Neuronal stem cell (in vitro differentiated cells): ENCODE data around the gene ZBTB24.

ENCODE experiments used
- DNase-seq: peaks from one replicate; pipeline ENCODE4 v3.0.0-alpha.2; 2013; ENCODE audit warnings: low spot score
- H2AFZ ChIP-seq: one replicate; pipeline ENCODE4 v1.6.1; 2013; ENCODE audit warnings: mild to moderate bottlenecking, low read length, inconsistent platforms
- H2AK5ac ChIP-seq: 2 replicates; pipeline ENCODE4 v1.6.1; 2013; ENCODE audit warnings: low read depth, mild to moderate bottlenecking, inconsistent platforms, low read length, moderate library complexity, mixed read lengths
- H2BK120ac ChIP-seq: 2 replicates; pipeline ENCODE4 v1.6.1; 2013; ENCODE audit warnings: low read depth, mild to moderate bottlenecking, inconsistent platforms, low read length, moderate library complexity, mixed read lengths
- H2BK12ac ChIP-seq: one replicate; pipeline ENCODE4 v1.6.1; 2013; ENCODE audit warnings: low read length, inconsistent platforms
- H2BK15ac ChIP-seq: 2 replicates; pipeline ENCODE4 v1.6.1; 2013; ENCODE audit warnings: mild to moderate bottlenecking, low read length, inconsistent platforms, mixed read lengths
- H2BK5ac ChIP-seq: one replicate; pipeline ENCODE4 v1.6.1; 2013; ENCODE audit warnings: inconsistent platforms, mild to moderate bottlenecking, low read length, moderate library complexity
- H3K14ac ChIP-seq: one replicate; pipeline ENCODE4 v1.6.1; 2013; ENCODE audit warnings: low read length, inconsistent platforms
- H3K18ac ChIP-seq: 2 replicates; pipeline ENCODE4 v1.6.1; 2013; ENCODE audit warnings: low read length, inconsistent platforms
- H3K23ac ChIP-seq: 2 replicates; pipeline ENCODE4 v1.6.1; 2013; ENCODE audit warnings: low read depth, mild to moderate bottlenecking, mixed read lengths, low read length, inconsistent platforms; ENCODE audit not compliant: poor library complexity
- H3K27ac ChIP-seq: replicated peaks from 3 replicates; pipeline ENCODE4 v1.5.1; 2013; ENCODE audit warnings: low read length, inconsistent platforms
- H3K27me3 ChIP-seq, 3 experiments: 2 replicates each; pipeline ENCODE4 v1.6.1; 2013; ENCODE audit warnings: low read length in 3 of 3, mild to moderate bottlenecking in 2 of 3, inconsistent platforms in 1 of 3, low read depth in 1 of 3, mixed read lengths in 1 of 3, moderate library complexity in 1 of 3; ENCODE audit not compliant: control insufficient read depth in 3 of 3, insufficient read depth in 3 of 3
- H3K36me3 ChIP-seq, 2 donors: replicated peaks in 1 of 2; 2 replicates each; pipeline ENCODE4 v1.6.1; 2013; ENCODE audit warnings: low read length in 2 of 2; ENCODE audit not compliant: control insufficient read depth in 2 of 2, insufficient read depth in 2 of 2
- H3K4ac ChIP-seq: 2 replicates; pipeline ENCODE4 v1.6.1; 2013; ENCODE audit warnings: inconsistent platforms, mild to moderate bottlenecking, low read length, moderate library complexity
- H3K4me1 ChIP-seq, 2 donors: 1 replicate in 1 of 2; 2 replicates in 1 of 2; pipeline ENCODE4 v1.6.1; 2013; ENCODE audit warnings: low read length in 2 of 2, low read depth in 1 of 2; ENCODE audit not compliant: control insufficient read depth in 2 of 2, insufficient read depth in 1 of 2
- H3K4me2 ChIP-seq: one replicate; pipeline ENCODE4 v1.6.1; 2013; ENCODE audit warnings: mild to moderate bottlenecking, low read length, inconsistent platforms; ENCODE audit not compliant: insufficient read depth, poor library complexity, severe bottlenecking
- H3K4me3 ChIP-seq, 2 donors: 2 replicates each; pipeline ENCODE4 v1.5.1; 2013; ENCODE audit warnings: low read length in 2 of 2, mild to moderate bottlenecking in 2 of 2, inconsistent platforms in 1 of 2, moderate library complexity in 1 of 2
- H3K79me1 ChIP-seq: one replicate; pipeline ENCODE4 v1.6.1; 2013; ENCODE audit warnings: low read depth, mild to moderate bottlenecking, inconsistent platforms, low read length, moderate library complexity
- H3K9ac ChIP-seq: one replicate; pipeline ENCODE4 v1.6.1; 2013; ENCODE audit warnings: mild to moderate bottlenecking, low read depth, low read length, inconsistent platforms; ENCODE audit not compliant: poor library complexity
- H3K9me3 ChIP-seq, 2 donors: replicated peaks in 1 of 2; 2 replicates each; pipeline versions ENCODE3 to v1.6.1; 2013; ENCODE audit warnings: low read length in 2 of 2, mild to moderate bottlenecking in 2 of 2, inconsistent platforms in 1 of 2, low read depth in 1 of 2, mixed read lengths in 1 of 2, moderate library complexity in 1 of 2; ENCODE audit not compliant: control insufficient read depth in 2 of 2, insufficient read depth in 1 of 2
- H4K8ac ChIP-seq: one replicate; pipeline ENCODE4 v1.6.1; 2013; ENCODE audit warnings: low read depth, mild to moderate bottlenecking, inconsistent platforms, low read length, moderate library complexity
- H4K91ac ChIP-seq: one replicate; pipeline ENCODE4 v1.6.1; 2013; ENCODE audit warnings: low read length, low read depth, mild to moderate bottlenecking, inconsistent platforms; ENCODE audit not compliant: poor library complexity
- WGBS, 2 donors: extraction: QIAGEN DNeasy Blood & Tissue Kit; methylation state at CpG; one replicate each; pipeline ENCODE4 v1.1.7; 2013; ENCODE audit warnings: missing lambda C conversion rate in 2 of 2, mixed read lengths in 1 of 2; ENCODE audit not compliant: insufficient read length in 2 of 2, insufficient replicate concordance in 1 of 2; ENCODE audit errors: extremely low coverage in 2 of 2; 5-methylcytosine and 5-hydroxymethylcytosine counted together

Gene ZBTB24

DNA sequence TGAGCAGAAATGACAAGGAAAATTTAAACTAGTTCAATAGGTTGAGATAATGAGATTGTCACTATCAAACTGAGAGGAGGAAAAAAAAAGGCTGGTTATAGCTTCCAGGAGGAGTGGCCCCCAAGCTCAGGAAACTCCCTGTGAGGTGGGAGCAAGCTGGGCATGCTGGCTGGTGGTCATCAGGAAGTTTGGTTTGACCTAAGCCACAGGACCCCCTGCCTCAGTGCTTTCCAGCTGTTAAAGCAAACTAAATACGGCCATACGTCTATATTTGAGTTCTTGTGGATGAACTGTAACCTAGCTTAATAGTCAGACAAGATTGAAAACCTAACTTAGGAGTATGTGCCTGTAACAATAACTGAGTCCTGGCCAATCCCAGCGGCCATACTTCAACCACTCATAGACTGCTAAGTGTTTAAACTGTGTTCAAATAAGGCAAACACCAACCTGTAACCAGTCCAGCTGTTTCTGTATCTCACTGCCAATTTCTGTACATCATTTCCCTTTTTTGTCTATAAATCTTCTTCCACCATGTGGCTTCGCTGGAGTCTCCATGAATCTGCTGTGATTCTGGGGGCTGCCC is 24.6 kb upstream of the ZBTB24 start:
- peak overlapping the region; percentile 16 for H3K27ac ChIP-seq
- no peak overlapping the region for H3K23ac ChIP-seq
- no peak overlapping the region for H2BK15ac ChIP-seq
- H3K14ac ChIP-seq, result no peak overlapping the region
- H4K8ac ChIP-seq, result no peak overlapping the region
- no peak for DNase-seq
- H3K4ac ChIP-seq, result no peak overlapping the region
- H3K4me1 ChIP-seq, result peaks cover 0 to 6% of the 10 kb centered on the region in 2 donors
- no peak overlapping the region for H2AFZ ChIP-seq
- no peak overlapping the region for H2AK5ac ChIP-seq
- H2BK120ac ChIP-seq, result no peak overlapping the region
- H4K91ac ChIP-seq, result no peak overlapping the region
- no peak overlapping the region for H3K9ac ChIP-seq
- H3K9me3 ChIP-seq, result peaks cover 0 to 5% of the 10 kb centered on the region in 2 donors
- H3K4me3 ChIP-seq, result no peak overlapping the region
- no CpG with 5 or more reads among the region's 4 CpGs for WGBS, 2 donors
- no peak overlapping the region for H3K18ac ChIP-seq
- H3K36me3 ChIP-seq, result no peaks in the 10 kb centered on the region
- no peaks in the 10 kb centered on the region for H3K79me1 ChIP-seq
- H2BK5ac ChIP-seq, result no peak overlapping the region
- H3K27me3 ChIP-seq, result peaks cover 0 to 4% (median 0%) of the 10 kb centered on the region in 3 experiments
- H3K4me2 ChIP-seq, result no peak overlapping the region
- H2BK12ac ChIP-seq, result no peak overlapping the region

DNA sequence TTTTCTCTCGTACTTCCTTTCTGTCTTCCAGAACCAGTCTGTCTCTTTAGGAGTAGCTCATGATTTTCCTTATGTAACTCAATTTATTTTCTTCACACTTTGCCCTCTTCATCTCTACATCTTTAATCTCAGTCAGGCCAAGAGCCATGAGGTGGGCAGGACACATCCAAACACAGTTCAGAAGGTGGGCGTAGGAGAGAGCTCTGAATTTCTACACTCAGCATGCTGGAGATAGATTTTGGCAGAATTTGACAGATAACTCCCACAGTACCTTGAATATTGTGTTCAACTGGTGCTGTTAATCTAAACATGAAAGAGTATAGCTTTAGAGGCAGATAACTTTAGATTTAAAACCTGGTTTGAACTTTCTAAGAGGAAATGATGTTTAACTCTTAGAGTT is 23.8 kb upstream of the ZBTB24 start:
- no peak overlapping the region for H3K18ac ChIP-seq
- H2BK15ac ChIP-seq, result no peak overlapping the region
- peaks cover 0 to 6% of the 10 kb centered on the region in 2 donors for H3K4me1 ChIP-seq
- no peak overlapping the region for H2BK5ac ChIP-seq
- H3K27ac ChIP-seq, result no peak overlapping the region
- DNase-seq, result no peak
- no peak overlapping the region for H2BK120ac ChIP-seq
- H3K36me3 ChIP-seq, result no peaks in the 10 kb centered on the region
- no peak overlapping the region for H3K4ac ChIP-seq
- no peaks in the 10 kb centered on the region for H3K79me1 ChIP-seq
- H3K9ac ChIP-seq, result no peak overlapping the region
- H4K8ac ChIP-seq, result no peak overlapping the region
- H3K4me3 ChIP-seq, result no peak overlapping the region
- H2AFZ ChIP-seq, result no peak overlapping the region
- H3K14ac ChIP-seq, result no peak overlapping the region
- H3K23ac ChIP-seq, result no peak overlapping the region
- peaks cover 0 to 4% (median 0%) of the 10 kb centered on the region in 3 experiments for H3K27me3 ChIP-seq
- H2BK12ac ChIP-seq, result no peak overlapping the region
- no peak overlapping the region for H2AK5ac ChIP-seq
- WGBS, 2 donors, result no CpG with 5 or more reads among the region's 2 CpGs
- H4K91ac ChIP-seq, result no peak overlapping the region
- no peak overlapping the region for H3K4me2 ChIP-seq
- peaks cover 0 to 5% of the 10 kb centered on the region in 2 donors for H3K9me3 ChIP-seq

DNA sequence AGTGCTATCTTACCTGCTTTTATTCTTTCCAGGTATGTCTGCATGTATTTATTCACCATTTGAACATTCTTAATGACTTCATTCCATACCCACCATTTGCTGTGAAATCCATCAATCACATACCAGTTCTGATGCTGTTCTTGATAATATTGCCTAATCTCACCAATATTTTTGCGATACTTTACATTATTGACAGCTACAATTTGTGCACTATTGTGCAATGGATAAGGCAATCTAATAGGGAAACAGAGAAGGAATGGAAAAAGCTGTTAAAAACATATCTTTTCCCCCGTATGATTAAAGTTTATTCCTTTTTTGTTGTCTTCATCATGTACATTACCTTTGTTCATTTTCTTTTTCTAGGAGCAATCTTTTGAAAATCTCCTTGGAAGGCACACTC is 23.3 kb upstream of the ZBTB24 start:
- Histone ChIP-seq H3K4me3 (no peak overlapping the region), H3K4me2 (no peak overlapping the region), H3K14ac (no peak overlapping the region), H2BK12ac (no peak overlapping the region), H3K4ac (no peak overlapping the region), H4K8ac (no peak overlapping the region), H3K4me1 (peaks cover 0 to 6% of the 10 kb centered on the region in 2 donors), H3K79me1 (no peaks in the 10 kb centered on the region), H3K36me3 (no peaks in the 10 kb centered on the region), H2AFZ (no peak overlapping the region), H3K23ac (no peak overlapping the region), H2BK120ac (no peak overlapping the region), H3K9me3 (peaks cover 0 to 5% of the 10 kb centered on the region in 2 donors), H2AK5ac (no peak overlapping the region), H2BK15ac (no peak overlapping the region), H3K27ac (no peak overlapping the region), H3K18ac (no peak overlapping the region), H3K9ac (no peak overlapping the region), H2BK5ac (no peak overlapping the region), H3K27me3 (peaks cover 0 to 4% (median 0%) of the 10 kb centered on the region in 3 experiments), H4K91ac (no peak overlapping the region)
- no CpG with 5 or more reads among the region's 2 CpGs for WGBS, 2 donors
- no peak for DNase-seq

DNA sequence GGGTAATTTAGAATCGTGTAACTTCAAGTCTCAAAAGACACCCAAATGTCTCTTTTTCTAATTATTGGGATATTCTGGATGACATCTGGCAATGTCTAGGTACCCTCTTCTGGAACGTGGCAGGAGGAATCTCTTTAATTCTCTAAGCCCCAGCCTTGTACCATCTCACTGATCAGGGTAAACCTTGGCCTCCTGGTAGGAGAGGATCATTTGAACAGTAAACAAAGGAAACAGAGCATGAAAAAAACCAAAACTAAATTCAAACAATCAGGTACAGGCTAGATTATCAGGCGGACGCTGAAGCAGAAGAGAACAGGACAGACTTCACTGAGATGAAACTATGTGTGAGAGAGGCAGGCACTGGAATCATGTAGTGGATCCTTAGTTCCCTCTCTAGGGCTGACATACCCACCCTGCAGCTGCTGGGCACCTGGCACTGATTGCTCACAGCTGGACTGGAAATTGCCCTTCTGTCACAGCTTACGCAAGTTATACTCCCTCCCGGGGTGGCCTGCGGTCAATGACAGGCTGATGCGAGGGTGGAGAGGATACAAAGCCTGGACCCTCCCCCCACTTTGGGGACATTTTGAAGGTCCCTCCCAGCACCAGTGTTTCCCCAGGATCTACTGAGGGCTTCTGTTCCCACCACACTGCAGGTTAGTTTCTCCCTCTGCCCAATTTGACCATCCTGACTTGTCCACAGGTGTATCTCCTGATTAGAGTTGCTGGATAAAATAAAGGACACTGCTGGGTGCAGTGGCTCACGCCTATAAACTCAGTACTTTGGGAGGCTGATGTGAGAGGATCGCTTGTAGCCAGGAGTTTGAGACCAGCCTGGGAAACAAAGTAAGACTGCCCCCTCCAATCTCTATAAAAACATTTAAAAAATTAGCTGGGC is 20.6 kb upstream of the ZBTB24 start:
- Histone ChIP-seq H3K9me3 (no peaks in the 10 kb centered on the region), H2BK120ac (no peak overlapping the region), H3K79me1 (no peaks in the 10 kb centered on the region), H2BK15ac (no peak overlapping the region), H4K91ac (no peak overlapping the region), H3K18ac (peak overlapping the region; percentile 72), H3K14ac (no peak overlapping the region), H2BK5ac (no peak overlapping the region), H3K27me3 (peaks cover 0 to 5% (median 0%) of the 10 kb centered on the region in 3 experiments), H2BK12ac (no peak overlapping the region), H3K9ac (no peak overlapping the region), H3K4ac (no peak overlapping the region), H3K4me2 (no peak overlapping the region), H2AFZ (no peak overlapping the region), H3K4me1 (peaks cover 0 to 4% of the 10 kb centered on the region in 2 donors), H3K27ac (no peak overlapping the region), H2AK5ac (no peak overlapping the region), H3K4me3 (no peak overlapping the region), H4K8ac (no peak overlapping the region), H3K23ac (no peak overlapping the region), H3K36me3 (no peaks in the 10 kb centered on the region)
- no peak for DNase-seq
- WGBS, 2 donors, result no CpG with 5 or more reads among the region's 10 CpGs
